Vagina (tissue), 2 donors: Measurements from ENCODE around the gene ELK3. TPM values are rescaled to one million over a fixed set of nuclear protein-coding genes. Genes with fewer than 3 reads are reported as not detected.

ENCODE experiments used
- DNase-seq, 2 donors: peaks; one replicate each; pipeline ENCODE4 v3.0.0-alpha.2; 2017; ENCODE audit errors: extremely low spot score in 2 of 2
- H3K27ac ChIP-seq: fragments of 200-600 bp; sonication (generic); one replicate; pipeline ENCODE4 v1.5.1; 2019
- H3K27me3 ChIP-seq: fragments of 200-600 bp; sonication (generic); one replicate; pipeline ENCODE4 v1.5.1; 2019
- H3K36me3 ChIP-seq, 2 donors: fragments of 200-600 bp; sonication (generic); one replicate each; pipeline ENCODE4 v1.5.1; 2017 to 2019
- H3K4me1 ChIP-seq: fragments of 200-600 bp; sonication (generic); one replicate; pipeline ENCODE4 v1.5.1; 2019
- H3K4me3 ChIP-seq, 2 donors: fragments of 200-600 bp; sonication (generic); 1 replicate in 1 of 2; 2 replicates in 1 of 2; pipeline ENCODE4 v1.5.1; 2016 to 2019
- H3K9me3 ChIP-seq: fragments of 200-600 bp; sonication (generic); one replicate; pipeline ENCODE4 v1.5.1; 2019
- CTCF ChIP-seq, 3 experiments: fragments of 450-650 bp in 2 of 3; fragments of 200-600 bp in 1 of 3; sonication (generic) in 1 of 3; IDR thresholded peaks; one replicate each; pipeline ENCODE4 v1.5.1; 2017 to 2019; ENCODE audit warnings: antibody characterized with exemption in 3 of 3, mild to moderate bottlenecking in 2 of 3, moderate library complexity in 2 of 3
- POLR2A ChIP-seq, 2 donors: fragments of 450-650 bp; IDR thresholded peaks; one replicate each; pipeline ENCODE4 v1.6.1; 2017; ENCODE audit warnings: antibody characterized with exemption in 2 of 2, mild to moderate bottlenecking in 2 of 2, moderate library complexity in 2 of 2
- POLR2AphosphoS5 ChIP-seq, 2 donors: sonication (generic); formaldehyde crosslinking; IDR thresholded peaks; one replicate each; pipeline ENCODE4 v1.9.0; 2017; ENCODE audit warnings: antibody characterized with exemption in 2 of 2, mild to moderate bottlenecking in 2 of 2, low read depth in 1 of 2; ENCODE audit not compliant: insufficient read depth in 1 of 2
- intact Hi-C: fragments of 100-400 bp; cut with DNase I; formaldehyde crosslinking; loops from one replicate; pipeline ENCODE4 v1.15.1; 2023
- total RNA-seq: library from RNA; depleted of rRNA; stranded (reverse); fragments of >200 nt; gene quantifications from one replicate; pipeline ENCODE4 v1.2.3, GENCODE V29; 2016

The ELK3 gene
- total RNA-seq, 1 donor from 2014 or later: 39.5 TPM

GRCh38 chr12:96236221-96236822 is 42.1 kb downstream of the ELK3 start:
- no peak for DNase-seq

GRCh38 chr12:96237035-96237434 is 42.9 kb downstream of the ELK3 start:
- intact Hi-C loops: loop anchor here (10.0 kb wide), 1 partner anchor 158 kb away; no protein-coding TSS in a partner anchor
- Histone ChIP-seq H3K4me1 (peaks cover 84% of the 10 kb centered on the region), H3K36me3 (no peaks in the 10 kb centered on the region), H3K9me3 (no peaks in the 10 kb centered on the region), H3K4me3 (peak overlapping the region in 1 of 2 donors; percentile 1), H3K27ac (peak overlapping the region; percentile 71), H3K27me3 (no peaks in the 10 kb centered on the region)
- no peak for DNase-seq
- TF ChIP-seq CTCF (IDR thresholded peaks at IDR 0.05) (no peak), POLR2A (IDR thresholded peaks at IDR 0.05) (no peak), POLR2AphosphoS5 (IDR thresholded peaks at IDR 0.05; ENCODE audit: insufficient read depth in 1 of 2, low read depth in 1 of 2) (no peak)

More at GRCh38 chr12:96236221-96236822, 42.1 kb downstream of the ELK3 start:
- peaks cover 77% of the 10 kb centered on the region for H3K4me1 ChIP-seq
- H3K9me3 ChIP-seq: no peaks in the 10 kb centered on the region
- H3K4me3 ChIP-seq: no peak overlapping the region
- H3K27me3 ChIP-seq: no peaks in the 10 kb centered on the region
- H3K36me3 ChIP-seq: no peaks in the 10 kb centered on the region
- H3K27ac ChIP-seq: peak overlapping the region; percentile 71
- intact Hi-C loops: loop anchor here (10.0 kb wide), 1 partner anchor 158 kb away; no protein-coding TSS in a partner anchor
- TF ChIP-seq POLR2A (IDR thresholded peaks at IDR 0.05): no peak
- TF ChIP-seq POLR2AphosphoS5 (IDR thresholded peaks at IDR 0.05; ENCODE audit: insufficient read depth in 1 of 2, low read depth in 1 of 2): peak in 1 of 2 donors; percentile 46
- no peak for TF ChIP-seq CTCF (IDR thresholded peaks at IDR 0.05)

GRCh38 chr12:96237465-96238077 is 43.4 kb downstream of the ELK3 start:
- TF ChIP-seq CTCF (IDR thresholded peaks at IDR 0.05): no peak
- peak; percentile 64 to 67 for TF ChIP-seq POLR2AphosphoS5 (IDR thresholded peaks at IDR 0.05; ENCODE audit: insufficient read depth in 1 of 2, low read depth in 1 of 2)
- DNase-seq: no peak
- Histone ChIP-seq H3K27me3 (no peaks in the 10 kb centered on the region), H3K36me3 (no peaks in the 10 kb centered on the region), H3K27ac (peak overlapping the region; percentile 71), H3K9me3 (no peaks in the 10 kb centered on the region), H3K4me1 (peaks cover 90% of the 10 kb centered on the region), H3K4me3 (peak overlapping the region in 1 of 2 donors; percentile 1)
- intact Hi-C loops: loop anchor here (10.0 kb wide), 1 partner anchor 157 kb away; no protein-coding TSS in a partner anchor

- H3K4me3 ChIP-seq: no peak overlapping the region
- no peak for DNase-seq
- intact Hi-C loops: loop anchor here (10.0 kb wide), 1 partner anchor 156 kb away; no protein-coding TSS in a partner anchor
- no peaks in the 10 kb centered on the region for H3K9me3 ChIP-seq
- H3K27me3 ChIP-seq: no peaks in the 10 kb centered on the region
- H3K36me3 ChIP-seq: no peaks in the 10 kb centered on the region
- peaks cover 93% of the 10 kb centered on the region for H3K4me1 ChIP-seq
- H3K27ac ChIP-seq: peak overlapping the region; percentile 71
- TF ChIP-seq POLR2AphosphoS5 (IDR thresholded peaks at IDR 0.05; ENCODE audit: insufficient read depth in 1 of 2, low read depth in 1 of 2) (no peak), POLR2A (IDR thresholded peaks at IDR 0.05) (no peak), CTCF (IDR thresholded peaks at IDR 0.05) (no peak)
These were observed 44.3 kb downstream of the ELK3 start for GRCh38 chr12:96238336-96239047.
